HG02623 (cell line): ENCODE results near the gene MRPL55.
A peak's percentile ranks its signal among the peaks of the same experiment; 100 is the strongest.

Experiments used
- ATAC-seq: cut with Tn5 transposase; IDR thresholded peaks from one replicate; pipeline ENCODE4 v1.9.1; 2021; ENCODE audit warnings: moderate library complexity; ENCODE audit not compliant: unreplicated experiment

The MRPL55 gene

DNA sequence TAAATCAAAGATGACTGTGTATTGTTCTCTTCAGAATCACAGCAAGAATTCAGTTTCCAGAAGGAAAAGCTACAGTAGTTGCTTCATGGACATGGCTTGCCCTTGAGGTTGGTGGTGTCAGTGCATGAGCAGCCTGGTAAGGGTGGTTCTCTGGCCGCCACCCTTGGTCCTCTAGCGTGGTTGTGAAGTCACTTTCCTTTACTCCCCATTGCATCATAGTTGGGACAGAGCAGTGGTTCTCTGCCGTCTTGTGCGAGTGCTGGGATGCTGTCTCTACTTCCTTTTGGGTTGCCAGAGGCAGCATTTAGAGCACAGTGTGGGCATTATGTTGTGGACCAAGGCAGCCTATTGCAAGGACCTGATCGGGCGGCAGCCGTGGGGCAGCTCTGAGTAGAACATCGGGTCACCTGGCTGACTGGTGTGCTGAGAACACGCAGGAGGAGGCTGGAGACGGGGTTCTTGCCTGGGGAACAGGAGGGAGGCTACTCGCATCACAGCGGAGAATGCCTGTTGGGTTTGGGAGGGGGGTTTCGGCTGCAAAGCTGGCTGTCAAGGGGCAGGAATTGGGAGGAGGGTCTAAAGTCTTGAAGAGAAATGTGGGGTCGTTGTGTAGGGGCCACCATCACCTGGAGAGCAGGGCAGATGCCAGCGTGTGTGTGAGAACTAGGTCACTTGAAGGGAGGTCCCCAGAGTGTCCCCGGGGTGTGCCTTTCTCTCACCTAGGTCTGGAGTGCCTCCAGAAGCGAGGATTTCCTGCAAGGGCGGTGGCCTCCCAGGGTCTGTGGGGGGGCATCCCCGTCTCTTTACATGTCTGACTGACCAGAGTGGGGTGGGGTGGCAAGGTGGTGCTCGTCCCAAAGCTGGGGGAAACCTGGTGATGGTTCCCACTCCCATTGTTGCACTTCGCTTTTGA lies 20.3 kb downstream of the MRPL55 start:
- no peak for ATAC-seq

DNA sequence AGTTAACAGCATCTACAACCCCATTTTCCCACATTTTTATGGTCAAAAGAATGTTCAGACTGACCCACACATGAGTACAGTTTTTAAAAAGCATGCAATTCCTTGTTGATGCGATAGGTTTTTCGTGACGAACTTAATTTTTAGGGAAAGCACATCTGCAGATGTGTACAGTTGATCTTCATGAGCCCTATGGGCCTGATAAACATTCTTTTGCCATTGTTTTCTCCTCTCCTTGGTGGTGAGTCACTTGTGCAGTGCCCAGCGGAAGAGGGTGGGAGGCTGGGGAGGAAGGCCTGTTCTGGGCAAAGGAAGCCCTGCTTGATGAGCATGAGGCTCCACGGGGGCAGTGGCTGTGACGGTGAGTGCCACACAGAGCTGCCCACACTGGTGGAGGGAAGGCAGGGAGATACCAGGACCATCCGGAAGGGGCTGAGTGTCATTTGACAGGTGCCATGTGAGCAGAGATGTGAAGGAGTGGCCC lies 21.3 kb downstream of the MRPL55 start:
- ATAC-seq, result no peak

DNA sequence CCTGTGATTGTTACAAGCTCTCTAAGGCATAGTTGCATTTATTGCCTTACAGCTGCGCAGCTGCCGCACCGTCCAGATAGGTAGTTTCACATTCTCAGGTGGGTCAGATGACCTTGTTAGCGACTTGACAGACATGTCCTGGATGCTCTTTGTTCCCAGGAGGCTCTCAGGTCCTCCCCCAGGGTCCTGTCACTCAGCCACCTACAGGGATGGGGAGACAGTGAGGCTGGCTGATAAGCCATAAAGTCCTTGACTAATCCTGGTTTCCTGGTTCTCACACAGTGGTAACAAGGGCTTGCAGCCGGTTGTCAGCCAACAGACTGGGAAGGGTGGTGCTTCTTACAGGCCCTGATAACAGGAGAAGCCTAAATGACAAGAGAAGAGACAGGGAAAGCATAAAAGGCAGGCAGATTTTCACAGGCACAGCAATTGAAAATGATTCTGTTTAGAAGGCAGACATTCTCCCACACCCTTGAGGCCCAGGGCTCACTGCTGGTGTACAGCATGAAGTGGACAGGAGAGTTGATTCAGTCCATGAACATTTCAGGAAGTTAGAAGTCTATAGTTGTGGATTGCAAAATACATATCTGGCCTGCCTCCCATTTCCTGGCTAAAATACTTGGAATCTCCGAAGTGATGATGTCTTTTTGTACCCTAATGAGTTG lies 23.7 kb downstream of the MRPL55 start:
- no peak for ATAC-seq

DNA sequence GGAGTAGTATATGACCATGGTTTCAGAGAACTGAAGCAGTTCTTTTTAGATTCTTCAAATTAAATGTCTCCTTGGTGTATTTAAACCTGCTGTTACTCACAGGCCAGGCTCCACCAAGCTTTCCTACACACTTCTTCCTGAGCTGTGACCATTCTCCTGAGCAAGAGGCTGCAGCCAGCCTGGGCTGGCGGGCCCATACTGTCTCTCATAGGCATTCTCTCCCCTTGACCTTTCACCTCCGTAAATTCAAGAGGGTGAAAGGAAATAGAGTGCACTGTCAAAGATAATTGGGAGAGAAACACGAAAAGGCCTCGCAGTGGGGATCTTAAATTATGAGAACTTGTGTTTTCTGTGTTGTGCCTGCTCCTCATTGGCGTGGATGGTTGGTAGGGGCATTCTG lies 24.3 kb downstream of the MRPL55 start:
- no peak for ATAC-seq

DNA sequence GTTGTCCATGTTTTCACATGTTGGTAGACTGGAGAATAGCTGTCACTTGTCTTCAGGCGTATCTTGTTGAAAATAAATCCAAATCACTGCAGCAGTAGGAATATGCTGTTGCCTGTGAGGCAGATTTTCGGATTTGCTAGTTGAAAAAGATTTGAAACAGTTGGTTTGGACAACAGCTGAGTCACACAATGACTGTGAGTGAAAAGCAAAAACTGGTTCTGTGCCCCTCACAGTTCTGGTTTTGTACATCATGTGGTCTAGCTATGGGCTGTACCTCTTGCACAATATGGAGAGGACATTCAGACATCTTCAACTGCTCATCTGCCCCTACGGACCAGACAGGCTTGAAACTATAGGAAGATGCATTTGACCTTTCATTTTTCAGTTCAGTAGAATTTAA lies 24.8 kb downstream of the MRPL55 start:
- no peak for ATAC-seq

DNA sequence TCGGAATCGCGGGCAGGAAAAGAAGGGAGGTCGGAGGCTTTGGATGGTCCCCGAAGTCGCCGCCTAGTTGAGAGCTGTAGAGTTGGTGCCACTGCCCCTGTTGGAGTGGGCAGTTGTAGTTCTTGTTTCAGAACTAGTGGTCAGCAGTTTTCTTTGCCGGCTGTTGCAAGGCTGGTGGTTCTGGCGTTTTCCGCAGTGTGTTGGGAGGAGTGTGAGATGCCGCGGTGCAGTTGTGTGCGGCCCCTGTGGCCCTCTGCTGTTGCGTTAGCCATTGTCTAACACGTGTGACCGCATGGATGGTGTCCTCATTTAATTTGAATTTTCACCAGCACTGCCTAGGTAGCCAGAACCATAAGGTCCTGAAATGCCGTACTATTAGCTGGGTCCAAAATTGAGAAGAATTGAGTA lies 25.2 kb downstream of the MRPL55 start:
- no peak for ATAC-seq

DNA sequence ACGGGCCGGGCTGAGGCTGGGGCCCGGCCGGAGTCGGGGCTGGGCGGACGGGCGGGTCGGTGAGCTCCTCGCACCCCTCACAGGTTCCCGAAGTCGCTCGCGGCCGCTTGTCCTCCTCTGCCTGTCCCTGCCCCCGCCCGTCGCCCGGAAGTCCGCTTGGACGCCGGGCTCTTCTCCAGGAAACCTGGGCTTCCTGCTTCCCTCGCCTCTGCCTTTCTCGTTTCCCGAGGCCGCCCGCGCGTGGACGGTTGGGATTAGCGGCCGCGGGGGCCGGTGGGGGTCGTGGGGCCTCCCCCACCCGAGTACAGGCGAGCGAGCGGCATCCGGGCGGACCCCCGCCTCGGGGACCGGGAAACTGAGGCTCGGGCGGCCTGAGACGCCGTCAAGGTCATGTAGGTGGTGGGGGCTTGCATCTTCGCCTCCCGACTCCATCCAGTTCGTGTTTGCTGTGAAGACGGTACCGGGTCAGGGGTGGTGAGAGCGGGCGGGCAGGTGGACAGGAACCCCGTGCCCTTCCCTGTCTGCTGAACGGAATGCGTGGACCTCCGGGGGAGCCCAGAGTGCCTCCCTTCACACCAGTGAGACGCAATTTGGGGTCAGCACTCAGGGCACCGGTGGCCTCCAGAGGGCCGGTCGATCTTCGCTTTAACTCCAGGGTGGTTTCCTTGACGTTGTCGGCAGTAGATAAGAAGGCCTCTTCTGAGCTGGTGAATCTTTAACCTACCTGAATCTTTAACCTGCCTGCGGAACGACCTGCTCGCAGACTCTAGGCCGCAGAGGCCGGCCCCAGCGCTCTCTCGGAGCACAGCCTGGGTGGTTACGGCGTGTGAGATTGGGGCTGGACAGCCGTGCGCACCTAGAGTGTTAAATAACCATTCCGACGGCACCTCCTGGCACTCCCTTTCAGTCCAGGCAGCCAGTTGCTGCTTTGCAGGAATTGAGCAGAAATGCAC lies 25.9 kb downstream of the MRPL55 start:
- peak; percentile 8 for ATAC-seq

DNA sequence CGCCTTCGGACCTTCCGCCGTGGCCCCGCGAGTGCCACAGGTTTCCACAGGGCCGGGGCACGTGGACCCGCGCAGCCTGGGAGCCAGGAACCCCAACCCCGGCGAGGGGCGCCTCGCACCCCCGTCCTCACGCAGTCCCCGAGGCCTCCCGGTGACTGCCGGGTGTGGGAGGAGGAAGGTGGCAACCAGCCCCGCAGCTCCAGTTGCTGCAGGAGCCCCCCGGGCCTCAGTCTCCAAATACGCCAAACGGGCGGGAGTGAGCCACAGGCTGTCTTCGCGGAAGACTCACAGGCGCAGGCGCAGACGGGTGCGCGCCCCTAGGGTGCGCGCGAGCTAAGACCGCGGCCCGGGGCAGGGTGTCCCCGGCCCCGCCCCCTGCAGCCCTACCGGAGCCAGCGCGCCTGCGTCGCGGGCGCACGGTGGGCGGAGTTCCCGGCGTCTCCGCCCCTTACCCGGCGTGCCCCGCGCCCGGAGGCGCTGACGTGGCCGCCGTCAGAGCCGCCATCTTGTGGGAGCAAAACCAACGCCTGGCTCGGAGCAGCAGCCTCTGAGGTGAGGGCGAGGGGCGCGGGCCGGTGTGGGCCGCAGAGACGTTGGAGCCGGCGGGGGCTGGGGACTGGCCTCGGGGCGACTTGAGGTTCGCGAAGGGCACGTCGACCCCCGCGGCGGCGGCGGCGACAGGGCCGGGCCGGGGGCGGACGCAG lies 26.7 kb downstream of the MRPL55 start, which contains the start of gene ARF1:
Gene ARF1 (plus strand): TSS at position 495 of the 704 bp plus-strand sequence. CDS start 14,407 bp downstream, outside the sequence.
- peak; percentile 74 for ATAC-seq

DNA sequence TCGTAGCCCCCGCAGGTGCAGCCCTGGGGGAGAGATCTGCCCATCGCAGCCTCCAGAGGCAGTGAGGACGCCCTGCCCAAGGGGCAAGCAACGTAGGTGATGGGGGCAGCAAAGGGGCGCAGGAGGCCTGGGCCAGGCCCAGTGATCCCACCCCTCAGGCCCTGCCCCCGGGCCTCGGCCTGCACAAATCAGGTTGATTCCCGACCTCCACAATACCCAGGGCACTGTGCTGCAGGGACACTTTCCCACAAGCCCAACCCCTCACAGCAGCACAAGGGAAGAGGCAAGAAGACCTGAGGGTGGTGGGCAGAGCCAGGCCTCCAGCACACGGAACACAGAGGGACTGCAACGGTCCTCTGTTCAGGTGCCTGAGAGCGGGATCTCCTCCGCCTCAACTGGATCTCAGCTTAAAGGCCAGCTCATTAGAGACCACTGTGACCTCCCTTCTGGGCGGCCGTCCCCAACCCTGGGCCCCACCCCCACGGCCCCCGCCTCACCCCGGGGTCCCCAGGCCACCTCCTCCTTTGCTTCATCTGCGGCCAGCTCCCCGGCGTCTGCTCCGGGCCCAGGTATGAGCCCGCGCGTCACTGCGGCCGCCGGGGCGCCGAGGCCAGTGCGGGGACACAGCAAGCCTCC lies 27.4 kb downstream of the MRPL55 start:
- ATAC-seq, result peak; percentile 3

DNA sequence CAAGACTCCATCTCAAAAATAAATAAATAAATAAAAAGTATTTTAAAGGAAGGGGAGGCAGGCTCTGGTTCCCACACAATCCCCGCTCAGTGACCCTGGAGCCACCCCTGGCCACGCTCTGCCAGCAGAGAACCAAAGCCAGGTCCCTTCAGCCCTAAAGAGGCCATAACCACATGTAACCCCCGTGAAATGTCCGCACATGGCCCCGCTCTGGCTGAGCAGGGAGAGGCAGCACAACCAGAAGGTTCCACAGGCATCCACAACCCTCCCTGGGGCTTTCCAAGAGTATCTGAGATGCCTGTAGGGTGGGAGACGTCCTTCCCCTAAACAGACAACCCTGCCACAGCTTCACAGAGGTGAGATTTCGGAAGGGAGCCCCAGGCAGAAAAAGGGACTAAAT lies 28.0 kb downstream of the MRPL55 start:
- ATAC-seq, result no peak

DNA sequence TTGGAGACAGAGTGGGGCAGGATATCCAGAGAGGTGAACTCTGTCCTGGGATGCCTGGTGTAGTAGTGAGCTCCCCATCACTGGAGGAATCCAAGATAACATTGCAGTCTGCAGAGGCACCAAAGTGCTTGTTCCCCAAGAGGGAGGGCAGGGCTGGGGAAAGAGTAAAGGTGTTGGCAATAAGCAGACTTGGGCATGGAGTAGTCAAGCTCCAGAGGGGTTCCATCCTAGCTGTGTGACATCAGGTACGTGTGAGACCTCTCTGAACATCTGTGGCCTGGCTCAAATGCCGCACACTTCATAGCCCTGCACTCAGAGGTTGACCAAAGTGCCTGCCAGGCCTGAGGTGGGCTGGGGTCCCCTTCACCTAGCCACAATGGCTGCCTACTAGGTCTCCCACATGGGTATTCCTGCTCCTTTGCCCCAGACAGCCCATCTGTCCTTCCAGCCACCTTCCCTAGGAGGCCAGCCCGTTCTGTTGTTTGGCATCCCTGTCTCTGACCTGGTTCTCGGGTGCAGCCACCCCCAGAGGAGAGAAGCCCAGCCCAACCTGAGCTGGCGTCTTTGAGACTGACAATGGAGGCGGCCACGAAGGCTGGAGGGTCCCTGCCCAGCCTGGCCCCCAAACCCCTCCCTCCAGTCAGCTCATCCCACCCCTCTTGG lies 29.4 kb downstream of the MRPL55 start:
- no peak for ATAC-seq

DNA sequence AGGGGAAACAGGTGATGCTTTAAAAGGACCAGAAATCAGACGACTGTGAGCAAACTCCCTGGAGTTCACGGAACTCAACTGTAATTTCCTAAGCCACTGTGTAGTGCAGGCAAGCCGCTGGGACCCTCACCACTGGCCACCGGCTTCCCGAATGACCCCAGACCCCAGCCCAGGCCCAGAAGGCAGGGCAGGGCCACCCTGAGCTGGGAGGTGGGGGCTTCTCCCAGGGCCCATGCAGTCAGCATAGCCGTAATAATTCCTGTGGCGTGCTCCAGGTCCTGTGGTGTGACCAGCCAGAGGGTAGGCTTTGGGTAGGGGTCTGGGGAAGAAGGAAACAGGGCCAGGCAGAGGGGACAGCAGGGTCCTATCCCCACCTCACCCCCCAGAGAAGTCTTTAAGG lies 30.1 kb downstream of the MRPL55 start:
- ATAC-seq, result no peak

DNA sequence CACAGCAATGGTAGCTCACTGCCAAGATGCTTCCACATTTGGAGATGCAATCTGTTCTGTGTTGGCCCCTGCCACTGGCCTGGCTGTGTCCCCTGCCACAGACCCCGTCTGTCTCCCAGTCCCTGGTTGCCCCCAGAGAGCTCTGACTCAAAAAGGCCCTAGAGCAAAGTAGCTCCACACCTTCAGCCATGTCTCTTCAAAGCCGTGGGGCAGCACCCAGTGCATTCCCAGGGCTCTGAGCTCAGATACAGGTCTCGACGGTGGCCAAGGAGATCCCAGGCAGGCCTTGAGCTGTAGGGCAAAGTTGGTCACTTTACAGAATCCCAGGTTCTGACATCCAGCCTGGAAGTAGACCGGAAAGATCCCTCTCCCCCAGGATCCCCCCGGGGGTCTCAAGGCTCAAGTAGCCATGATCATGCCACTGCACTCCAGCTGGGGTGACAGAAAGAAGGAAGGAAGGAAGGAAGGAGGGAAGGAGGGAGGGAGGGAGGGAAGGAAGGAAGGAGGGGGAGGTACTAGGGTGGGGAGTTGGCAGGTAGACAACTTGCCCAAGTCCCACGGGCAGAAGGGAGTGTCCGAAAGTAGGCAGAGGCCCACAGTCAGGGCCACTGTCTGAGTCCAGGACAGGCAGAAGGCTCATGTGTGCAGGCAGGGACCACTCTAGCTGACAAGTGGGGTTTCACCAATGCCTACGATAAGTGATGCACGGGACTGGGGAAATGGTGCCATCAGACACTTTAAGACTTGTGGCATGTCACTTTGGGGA lies 31.4 kb downstream of the MRPL55 start:
- no peak for ATAC-seq

DNA sequence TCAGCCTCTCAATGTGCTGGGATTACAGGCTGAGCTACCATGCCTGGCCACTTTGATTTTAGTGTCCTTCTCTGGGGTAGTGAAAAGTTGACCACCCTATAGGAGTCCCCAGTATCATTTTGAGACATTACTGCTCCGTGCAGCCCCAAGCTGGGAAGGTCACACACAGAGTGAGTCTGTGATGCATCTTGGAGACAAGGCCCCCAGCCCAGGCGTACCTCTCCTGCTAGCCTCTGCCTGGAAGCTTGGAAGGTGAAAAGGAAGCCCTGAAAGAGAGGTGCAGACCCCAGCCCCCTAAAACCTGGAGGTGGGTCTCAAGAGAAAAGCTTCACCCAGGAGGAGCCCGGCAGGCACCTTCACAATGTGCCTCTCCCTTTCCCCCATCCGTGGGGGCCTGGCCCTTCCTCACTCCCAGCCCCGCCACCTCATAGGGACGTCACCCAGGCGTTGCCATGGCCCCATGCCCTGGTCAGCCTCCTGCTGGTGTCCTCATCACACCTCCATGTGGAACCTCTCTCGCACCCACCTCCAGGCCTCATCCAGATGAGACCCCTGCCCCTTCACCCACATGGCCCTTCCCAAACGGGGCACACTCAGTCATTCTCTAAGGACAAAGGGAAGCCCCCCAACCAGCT lies 32.2 kb downstream of the MRPL55 start:
- ATAC-seq, result no peak

DNA sequence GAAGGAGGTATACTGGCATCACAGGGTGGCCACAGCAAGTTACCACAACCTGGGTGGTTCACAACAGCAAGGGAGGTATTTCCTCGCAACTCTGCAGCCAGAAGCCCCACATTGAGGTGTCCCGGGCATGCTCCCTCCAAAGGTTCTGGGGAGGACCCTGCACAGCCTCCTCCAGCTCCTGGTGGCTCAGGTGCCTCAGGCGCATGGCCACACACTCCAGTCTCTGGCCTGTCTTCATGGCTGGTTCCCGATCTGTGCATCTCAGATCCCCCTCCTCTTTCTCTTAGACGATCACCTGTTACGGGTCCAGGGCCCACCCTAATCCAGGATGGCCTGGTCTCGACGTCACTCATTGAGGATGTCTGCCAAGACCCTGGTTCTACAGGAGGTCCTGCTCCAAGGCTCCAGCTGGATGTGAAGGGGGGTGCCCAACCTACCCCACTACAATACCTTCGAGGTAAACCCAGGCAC lies 33.3 kb downstream of the MRPL55 start:
- no peak for ATAC-seq

DNA sequence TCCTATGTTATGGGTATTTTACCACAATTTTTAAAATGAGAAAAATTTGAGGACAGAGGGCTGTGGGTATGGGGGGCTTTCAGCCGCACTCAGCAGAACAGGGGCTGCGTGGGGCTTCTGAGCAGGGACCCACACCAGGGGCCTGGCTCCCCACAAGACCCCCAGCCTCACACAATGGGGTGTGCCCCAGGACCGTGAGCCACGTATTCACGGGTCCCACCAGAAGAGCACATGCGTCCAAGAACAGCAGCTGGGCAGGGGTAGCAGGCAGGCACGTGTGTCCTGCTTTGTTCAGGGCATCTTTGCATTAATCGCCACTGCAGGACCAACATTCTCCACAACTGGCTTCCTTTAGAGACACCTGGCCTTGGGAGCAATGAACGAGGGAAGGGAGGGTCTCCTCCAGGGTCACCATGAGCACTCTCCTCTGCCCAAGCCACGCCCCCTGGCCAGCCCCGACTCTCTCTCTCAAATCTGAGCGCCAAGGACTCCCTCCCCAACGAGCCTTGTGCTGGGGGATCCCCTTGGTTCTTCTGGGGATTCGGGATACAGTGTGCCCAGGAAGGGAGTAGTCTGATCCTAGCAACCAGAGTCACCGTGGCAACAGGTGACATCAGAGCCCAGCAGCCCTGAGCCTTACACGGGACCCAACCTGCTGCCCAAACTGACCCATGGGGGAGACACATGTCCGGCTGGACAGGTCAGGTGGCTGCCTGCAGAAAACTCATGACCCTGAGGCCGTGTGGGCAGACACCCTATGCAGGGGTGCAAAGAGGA lies 34.0 kb downstream of the MRPL55 start:
- ATAC-seq, result no peak

DNA sequence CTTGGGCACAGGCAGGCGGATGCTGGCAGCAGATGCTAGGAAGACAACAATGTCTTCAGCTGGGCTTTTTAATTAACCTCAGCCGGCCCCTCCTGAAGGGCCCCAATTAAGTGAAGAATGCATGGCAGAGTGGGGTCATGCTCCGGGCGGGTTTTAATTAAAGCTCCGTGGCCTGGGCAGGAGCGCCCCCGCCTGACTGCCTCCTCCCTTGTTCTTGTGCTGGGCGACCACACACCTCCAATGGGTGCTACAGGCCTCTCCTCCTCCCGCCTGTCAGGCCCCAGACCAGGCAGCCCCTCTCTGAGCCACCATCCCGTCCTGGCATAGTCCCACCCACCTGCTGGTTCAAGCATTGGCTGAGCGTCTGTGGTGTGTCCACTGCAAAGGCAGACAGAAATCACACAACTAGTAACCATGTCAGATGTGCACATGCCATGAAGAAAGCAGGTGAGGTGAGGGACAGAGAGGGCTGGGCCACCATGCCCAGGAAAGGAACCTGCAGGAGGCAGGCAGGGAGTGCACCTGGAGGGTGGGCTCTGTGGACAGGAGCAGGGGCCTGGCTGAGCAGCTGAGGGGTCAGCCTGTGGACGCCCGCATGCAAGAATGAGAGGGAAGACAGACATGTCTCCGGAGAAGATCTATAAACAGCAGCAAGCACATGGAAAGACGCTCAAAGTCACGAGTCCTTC lies 35.1 kb downstream of the MRPL55 start:
- no peak for ATAC-seq
